ENCODE data around the gene ST3GAL2.

Gene ST3GAL2

GRCh38 chr16:70438969-70439862 lies at the start of gene ST3GAL2:
Gene ST3GAL2 (minus strand): TSS chr16:70439100. CDS start chr16:70398530, 40,570 bp downstream.
- peak; percentile 91 for DNase-seq

- no peak for DNase-seq
Observed at GRCh38 chr16:70484867-70485266, 46.0 kb upstream of the ST3GAL2 start.

- no peak for DNase-seq
Observed at GRCh38 chr16:70483426-70483825, 44.5 kb upstream of the ST3GAL2 start.

- DNase-seq: no peak
Observed at GRCh38 chr16:70482624-70483023, 43.7 kb upstream of the ST3GAL2 start.

- DNase-seq: no peak
Observed at GRCh38 chr16:70481929-70482536, 43.1 kb upstream of the ST3GAL2 start.

- DNase-seq: no peak
Observed at GRCh38 chr16:70480127-70481105, 41.5 kb upstream of the ST3GAL2 start.

- DNase-seq: no peak
Observed at GRCh38 chr16:70478912-70479341, 40.0 kb upstream of the ST3GAL2 start.

GRCh38 chr16:70478169-70478568 lies 39.3 kb upstream of the ST3GAL2 start:
- no peak for DNase-seq

GRCh38 chr16:70476272-70477020 lies 37.5 kb upstream of the ST3GAL2 start:
- no peak for DNase-seq

- DNase-seq: no peak
Observed at GRCh38 chr16:70475054-70475871, 36.4 kb upstream of the ST3GAL2 start.

- no peak for DNase-seq
Observed at GRCh38 chr16:70474320-70475053, 35.6 kb upstream of the ST3GAL2 start.

GRCh38 chr16:70473446-70474319 lies 34.8 kb upstream of the ST3GAL2 start:
- no peak for DNase-seq

GRCh38 chr16:70472786-70473433 lies 34.0 kb upstream of the ST3GAL2 start:
- DNase-seq: no peak

- no peak for DNase-seq
Observed at GRCh38 chr16:70470927-70471341, 32.0 kb upstream of the ST3GAL2 start.

GRCh38 chr16:70470141-70470926 lies 31.4 kb upstream of the ST3GAL2 start:
- DNase-seq: no peak

- DNase-seq: no peak
Observed at GRCh38 chr16:70468776-70469525, 30.1 kb upstream of the ST3GAL2 start.

- DNase-seq: no peak
Observed at GRCh38 chr16:70467608-70468007, 28.7 kb upstream of the ST3GAL2 start.
